Activated CD4-positive, alpha-beta T cell treated with anti-CD3 and anti-CD28 coated beads, Interleukin-10, Interleukin-2, amounts not matched to agents 100 ng/mL and 50 ng/mL, durations not matched to agents 16 hours and 8 hours (primary cell): ENCODE measurements around the gene SIPA1L2.
A peak's percentile ranks its signal among the peaks of the same experiment; 100 is the strongest.

ENCODE experiments used
- DNase-seq: peaks from one replicate; pipeline ENCODE4 v3.0.0-alpha.2; 2020

Gene SIPA1L2

GRCh38 chr1:232630047-232630893 is at the start of gene SIPA1L2:
Gene SIPA1L2 (minus strand): TSS chr1:232630133. CDS start chr1:232515339, 114,794 bp downstream.
- DNase-seq = peak; percentile 91

GRCh38 chr1:232678185-232678886 is 48.4 kb upstream of the SIPA1L2 start:
- no peak for DNase-seq

- DNase-seq = peak; percentile 16
Measured at GRCh38 chr1:232676307-232676706, 46.4 kb upstream of the SIPA1L2 start.

- no peak for DNase-seq
Measured at GRCh38 chr1:232675898-232676297, 46.0 kb upstream of the SIPA1L2 start.

GRCh38 chr1:232675260-232675659 is 45.3 kb upstream of the SIPA1L2 start:
- no peak for DNase-seq

GRCh38 chr1:232673256-232673655 is 43.3 kb upstream of the SIPA1L2 start:
- DNase-seq = no peak

- no peak for DNase-seq
Measured at GRCh38 chr1:232669981-232670747, 40.2 kb upstream of the SIPA1L2 start.

- no peak for DNase-seq
Measured at GRCh38 chr1:232667778-232668165, 37.8 kb upstream of the SIPA1L2 start.

- DNase-seq = no peak
Measured at GRCh38 chr1:232667094-232667777, 37.3 kb upstream of the SIPA1L2 start.

GRCh38 chr1:232664844-232665777 is 35.2 kb upstream of the SIPA1L2 start:
- DNase-seq = no peak

- no peak for DNase-seq
Measured at GRCh38 chr1:232662910-232663309, 33.0 kb upstream of the SIPA1L2 start.

- DNase-seq = no peak
Measured at GRCh38 chr1:232658386-232658785, 28.5 kb upstream of the SIPA1L2 start.

- DNase-seq = no peak
Measured at GRCh38 chr1:232657426-232658005, 27.6 kb upstream of the SIPA1L2 start.

- no peak for DNase-seq
Measured at GRCh38 chr1:232655746-232656085, 25.8 kb upstream of the SIPA1L2 start.

GRCh38 chr1:232655028-232655745 is 25.3 kb upstream of the SIPA1L2 start:
- no peak for DNase-seq

GRCh38 chr1:232653789-232654188 is 23.9 kb upstream of the SIPA1L2 start:
- DNase-seq = no peak

- DNase-seq = no peak
Measured at GRCh38 chr1:232650845-232651244, 20.9 kb upstream of the SIPA1L2 start.

GRCh38 chr1:232650418-232650817 is 20.5 kb upstream of the SIPA1L2 start:
- DNase-seq = no peak

GRCh38 chr1:232648316-232648715 is 18.4 kb upstream of the SIPA1L2 start:
- DNase-seq = no peak

- DNase-seq = no peak
Measured at GRCh38 chr1:232644209-232644608, 14.3 kb upstream of the SIPA1L2 start.

GRCh38 chr1:232643251-232643650 is 13.3 kb upstream of the SIPA1L2 start:
- DNase-seq = no peak
